HepG2 (cell line): ENCODE data around the gene ZFHX3. TPM values are rescaled to one million over a fixed set of nuclear protein-coding genes. Genes with fewer than 3 reads are reported as not detected.

Source experiments
- ARNT ChIP-seq: fragments of 450-650 bp; IDR thresholded peaks from 2 replicates; pipeline ENCODE4 v1.6.1; 2017
- ATF7 ChIP-seq, 2 experiments: fragments of 450-650 bp in 1 of 2; sonication (generic) in 1 of 2; formaldehyde crosslinking in 1 of 2; IDR thresholded peaks; 2 replicates each; pipeline versions ENCODE4 v1.4.0 to v1.6.1; 2016 to 2020; ENCODE audit warnings: antibody characterized with exemption in 1 of 2, mild to moderate bottlenecking in 1 of 2, missing genetic modification reagents in 1 of 2
- CTCF ChIP-seq: sonication (generic); formaldehyde crosslinking; IDR thresholded peaks from 2 replicates; pipeline ENCODE4 v1.5.0; 2020; ENCODE audit warnings: mild to moderate bottlenecking, missing genetic modification reagents, moderate library complexity
- HES4 ChIP-seq: sonication (generic); formaldehyde crosslinking; IDR thresholded peaks from 2 replicates; pipeline ENCODE4 v1.9.0; 2021; ENCODE audit warnings: mild to moderate bottlenecking, missing genetic modification reagents, borderline replicate concordance
- HMGXB3 ChIP-seq: sonication (generic); formaldehyde crosslinking; IDR thresholded peaks from 2 replicates; pipeline ENCODE4 v1.4.0; 2020; ENCODE audit warnings: missing genetic modification reagents, borderline replicate concordance
- LCORL ChIP-seq, 2 experiments: fragments of 450-650 bp in 1 of 2; sonication (generic) in 1 of 2; formaldehyde crosslinking in 1 of 2; IDR thresholded peaks; 2 replicates each; pipeline versions ENCODE4 v1.5.0 to v1.6.1; 2017 to 2020; ENCODE audit warnings: antibody characterized with exemption in 1 of 2, missing genetic modification reagents in 1 of 2
- MLLT10 ChIP-seq: sonication (generic); formaldehyde crosslinking; IDR thresholded peaks from 2 replicates; pipeline ENCODE4 v1.4.0; 2020; ENCODE audit warnings: missing genetic modification reagents
- NAIF1 ChIP-seq: sonication (generic); formaldehyde crosslinking; IDR thresholded peaks from 2 replicates; pipeline ENCODE4 v1.5.0; 2020; ENCODE audit warnings: mild to moderate bottlenecking, missing genetic modification reagents, borderline replicate concordance
- POLR2AphosphoS5 ChIP-seq: IDR thresholded peaks from 2 replicates; pipeline ENCODE4 v1.6.1; 2012; ENCODE audit warnings: low read depth, low read length
- RFX3 ChIP-seq: IDR thresholded peaks from 2 replicates; pipeline ENCODE4 v1.6.1; 2016; ENCODE audit warnings: missing biosample characterization, missing genetic modification reagents
- SOX13 ChIP-seq, 3 experiments: fragments of 450-650 bp in 1 of 3; sonication (generic) in 1 of 3; formaldehyde crosslinking in 1 of 3; IDR thresholded peaks in 2 of 3; conservative IDR thresholded peaks in 1 of 3; 2 replicates each; pipeline versions ENCODE4 v1.5.0 to v1.6.1; 2016 to 2020; ENCODE audit warnings: antibody characterized with exemption in 1 of 3, mild to moderate bottlenecking in 1 of 3, missing compliant biosample characterization in 1 of 3, missing genetic modification reagents in 1 of 3, moderate library complexity in 1 of 3
- SRY ChIP-seq: sonication (generic); formaldehyde crosslinking; IDR thresholded peaks from 2 replicates; pipeline ENCODE4 v1.8.0; 2022; ENCODE audit warnings: mild to moderate bottlenecking, missing genetic modification reagents
- ZNF256 ChIP-seq: sonication (generic); formaldehyde crosslinking; conservative IDR thresholded peaks from 2 replicates; pipeline ENCODE4 v1.4.0; 2020; ENCODE audit warnings: missing genetic modification reagents
- ZSCAN25 ChIP-seq: sonication (generic); formaldehyde crosslinking; IDR thresholded peaks from 2 replicates; pipeline ENCODE4 v1.8.0; 2022; ENCODE audit warnings: mild to moderate bottlenecking, missing genetic modification reagents
- polyA plus RNA-seq, 8 experiments: library from polyadenylated mRNA; depleted of rRNA in 3 of 8; stranded (reverse) in 7 of 8; unstranded in 1 of 8; fragments of >200 nt; fragmentation: Illumina TruSeq in 4 of 8; extraction: Trizol in 4 of 8; gene quantifications; 2 replicates each; pipeline versions ENCODE4 v1.2.1 to v1.2.3, GENCODE V29; 2011 to 2016; ENCODE audit warnings: low read depth in 4 of 8, missing spikeins in 1 of 8, mixed read lengths in 1 of 8; ENCODE audit not compliant: insufficient read depth in 1 of 8
- total RNA-seq, 5 experiments: library from RNA; depleted of rRNA; stranded (reverse); fragments of >200 nt; fragmentation: Illumina TruSeq; extraction: Trizol; gene quantifications; 2 replicates each; pipeline ENCODE4 v1.2.3, GENCODE V29; 2016; ENCODE audit warnings: low read depth in 1 of 5
- TF ChIP-seq, protein P1 (sequence below): fragments of 450-650 bp; IDR thresholded peaks from 2 replicates; pipeline ENCODE4 v1.6.1; 2017; ENCODE audit warnings: mild to moderate bottlenecking
- TF ChIP-seq, protein P2 (sequence below): sonication (generic); formaldehyde crosslinking; IDR thresholded peaks from 2 replicates; pipeline ENCODE4 v1.4.0; 2020; ENCODE audit warnings: missing genetic modification reagents, borderline replicate concordance

The ZFHX3 gene
- total and polyA plus RNA-seq, 2 of the 13 experiments (the other 11 are each of a cell fraction or from before 2014, with no cell fraction given), result 5.0 to 6.0 TPM

DNA sequence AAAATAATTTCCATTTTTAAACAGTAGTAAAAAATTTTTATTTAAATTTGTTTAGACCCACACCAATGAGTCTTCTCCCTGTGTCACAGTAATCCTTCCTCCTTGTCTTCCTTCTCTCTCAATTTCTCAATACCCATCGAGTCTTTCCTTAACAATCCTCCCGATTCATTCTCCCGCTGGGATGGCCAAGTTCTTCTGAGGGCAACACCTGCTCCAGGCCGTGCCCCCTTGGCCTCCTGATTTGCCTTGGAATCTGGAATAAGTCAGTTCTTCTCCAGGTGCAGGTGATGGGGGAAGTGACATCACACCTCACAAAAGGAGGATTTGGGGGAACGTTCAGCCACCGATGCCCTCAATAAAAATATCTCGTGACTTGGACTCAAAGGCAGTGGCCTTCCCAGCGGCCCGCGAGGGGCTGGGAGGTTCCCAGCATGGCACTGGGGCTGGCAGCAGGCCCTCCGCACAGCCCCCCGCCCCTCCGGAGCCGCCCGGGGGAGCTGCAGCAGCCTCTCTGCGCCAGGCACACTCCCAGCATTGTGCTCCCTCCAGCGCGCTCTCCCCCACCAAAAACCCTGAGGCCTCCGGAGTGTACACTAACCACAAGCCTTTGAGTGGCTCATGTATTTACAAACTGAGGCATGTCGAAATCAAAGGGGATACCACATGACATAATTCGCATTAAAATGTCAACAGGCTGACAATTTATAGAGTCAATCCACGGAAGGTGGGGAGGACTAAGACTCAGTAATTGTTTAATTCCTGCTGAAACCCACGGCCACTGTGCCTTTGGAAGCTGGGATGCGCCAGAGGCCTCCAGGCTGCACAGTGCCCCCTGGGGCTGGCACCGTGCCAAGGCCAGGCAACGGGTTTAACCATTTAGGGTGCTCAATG is 120.5 kb downstream of the ZFHX3 start (continued):
- TF ChIP-seq HMGXB3 (CRISPR knock-in tag) (peak; percentile 87), POLR2AphosphoS5 (no peak), SOX13 (IDR thresholded peaks at IDR 0.05) (peak; percentile 90), SOX13 (CRISPR knock-in tag; conservative IDR thresholded peaks at IDR 0.05 in 1 of 2, IDR thresholded peaks at IDR 0.05 in 1 of 2) (peak in 1 of 2 experiments; percentile 95; a peak in 2 of 4 replicates), ARNT (no peak), ATF7 (IDR thresholded peaks at IDR 0.05) (no peak), ATF7 (CRISPR knock-in tag; IDR thresholded peaks at IDR 0.05) (peak; percentile 78; the same call in 1 of the 2 replicates), LCORL (IDR thresholded peaks at IDR 0.05) (peak; percentile 76; the same call in 1 of the 2 replicates), LCORL (CRISPR knock-in tag; IDR thresholded peaks at IDR 0.05) (peak; percentile 94), HES4 (CRISPR knock-in tag) (no peak), SRY (CRISPR knock-in tag) (no peak), MLLT10 (CRISPR knock-in tag) (no peak), ZSCAN25 (CRISPR knock-in tag) (no peak), ZNF256 (no peak), CTCF (CRISPR knock-in tag) (peak; percentile 40), NAIF1 (CRISPR knock-in tag) (no peak), RFX3 (no peak)
- TF ChIP-seq, protein P1, sequence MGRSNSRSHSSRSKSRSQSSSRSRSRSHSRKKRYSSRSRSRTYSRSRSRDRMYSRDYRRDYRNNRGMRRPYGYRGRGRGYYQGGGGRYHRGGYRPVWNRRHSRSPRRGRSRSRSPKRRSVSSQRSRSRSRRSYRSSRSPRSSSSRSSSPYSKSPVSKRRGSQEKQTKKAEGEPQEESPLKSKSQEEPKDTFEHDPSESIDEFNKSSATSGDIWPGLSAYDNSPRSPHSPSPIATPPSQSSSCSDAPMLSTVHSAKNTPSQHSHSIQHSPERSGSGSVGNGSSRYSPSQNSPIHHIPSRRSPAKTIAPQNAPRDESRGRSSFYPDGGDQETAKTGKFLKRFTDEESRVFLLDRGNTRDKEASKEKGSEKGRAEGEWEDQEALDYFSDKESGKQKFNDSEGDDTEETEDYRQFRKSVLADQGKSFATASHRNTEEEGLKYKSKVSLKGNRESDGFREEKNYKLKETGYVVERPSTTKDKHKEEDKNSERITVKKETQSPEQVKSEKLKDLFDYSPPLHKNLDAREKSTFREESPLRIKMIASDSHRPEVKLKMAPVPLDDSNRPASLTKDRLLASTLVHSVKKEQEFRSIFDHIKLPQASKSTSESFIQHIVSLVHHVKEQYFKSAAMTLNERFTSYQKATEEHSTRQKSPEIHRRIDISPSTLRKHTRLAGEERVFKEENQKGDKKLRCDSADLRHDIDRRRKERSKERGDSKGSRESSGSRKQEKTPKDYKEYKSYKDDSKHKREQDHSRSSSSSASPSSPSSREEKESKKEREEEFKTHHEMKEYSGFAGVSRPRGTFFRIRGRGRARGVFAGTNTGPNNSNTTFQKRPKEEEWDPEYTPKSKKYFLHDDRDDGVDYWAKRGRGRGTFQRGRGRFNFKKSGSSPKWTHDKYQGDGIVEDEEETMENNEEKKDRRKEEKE, result no peak
- TF ChIP-seq, protein P2, sequence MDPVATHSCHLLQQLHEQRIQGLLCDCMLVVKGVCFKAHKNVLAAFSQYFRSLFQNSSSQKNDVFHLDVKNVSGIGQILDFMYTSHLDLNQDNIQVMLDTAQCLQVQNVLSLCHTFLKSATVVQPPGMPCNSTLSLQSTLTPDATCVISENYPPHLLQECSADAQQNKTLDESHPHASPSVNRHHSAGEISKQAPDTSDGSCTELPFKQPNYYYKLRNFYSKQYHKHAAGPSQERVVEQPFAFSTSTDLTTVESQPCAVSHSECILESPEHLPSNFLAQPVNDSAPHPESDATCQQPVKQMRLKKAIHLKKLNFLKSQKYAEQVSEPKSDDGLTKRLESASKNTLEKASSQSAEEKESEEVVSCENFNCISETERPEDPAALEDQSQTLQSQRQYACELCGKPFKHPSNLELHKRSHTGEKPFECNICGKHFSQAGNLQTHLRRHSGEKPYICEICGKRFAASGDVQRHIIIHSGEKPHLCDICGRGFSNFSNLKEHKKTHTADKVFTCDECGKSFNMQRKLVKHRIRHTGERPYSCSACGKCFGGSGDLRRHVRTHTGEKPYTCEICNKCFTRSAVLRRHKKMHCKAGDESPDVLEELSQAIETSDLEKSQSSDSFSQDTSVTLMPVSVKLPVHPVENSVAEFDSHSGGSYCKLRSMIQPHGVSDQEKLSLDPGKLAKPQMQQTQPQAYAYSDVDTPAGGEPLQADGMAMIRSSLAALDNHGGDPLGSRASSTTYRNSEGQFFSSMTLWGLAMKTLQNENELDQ (CRISPR knock-in tag), result no peak; the same call in 1 of the 2 replicates
